SKM-1 (cell line): ENCODE data around the gene CREB5.

Source experiments
- DNase-seq: peaks from one replicate; lab custom pipeline; 2025; ENCODE audit not compliant: unreplicated experiment; lab: John Stamatoyannopoulos, UW

The CREB5 gene

GRCh38 chr7:28731092-28731658 is 318.9 kb downstream of the CREB5 start:
- DNase-seq: no peak

GRCh38 chr7:28732071-28732869 is 320.0 kb downstream of the CREB5 start:
- no peak for DNase-seq

GRCh38 chr7:28733035-28733434 is 320.7 kb downstream of the CREB5 start:
- no peak for DNase-seq

GRCh38 chr7:28738412-28738811 is 326.1 kb downstream of the CREB5 start:
- no peak for DNase-seq

GRCh38 chr7:28739128-28739527 is 326.8 kb downstream of the CREB5 start:
- DNase-seq: no peak

- no peak for DNase-seq
Observed at GRCh38 chr7:28739826-28740225, 327.5 kb downstream of the CREB5 start.

GRCh38 chr7:28744951-28745350 is 332.6 kb downstream of the CREB5 start:
- DNase-seq: no peak

GRCh38 chr7:28745351-28745750 is 333.0 kb downstream of the CREB5 start:
- no peak for DNase-seq

- DNase-seq: no peak
Observed at GRCh38 chr7:28747404-28747803, 335.1 kb downstream of the CREB5 start.

- DNase-seq: no peak
Observed at GRCh38 chr7:28747854-28748253, 335.5 kb downstream of the CREB5 start.

GRCh38 chr7:28748346-28748745 is 336.0 kb downstream of the CREB5 start:
- DNase-seq: no peak

- no peak for DNase-seq
Observed at GRCh38 chr7:28748933-28749584, 336.7 kb downstream of the CREB5 start.

- no peak for DNase-seq
Observed at GRCh38 chr7:28749638-28750037, 337.3 kb downstream of the CREB5 start.

GRCh38 chr7:28750981-28751380 is 338.7 kb downstream of the CREB5 start:
- DNase-seq: no peak

- no peak for DNase-seq
Observed at GRCh38 chr7:28753613-28754012, 341.3 kb downstream of the CREB5 start.

- no peak for DNase-seq
Observed at GRCh38 chr7:28754027-28754426, 341.7 kb downstream of the CREB5 start.

GRCh38 chr7:28754447-28754846 is 342.1 kb downstream of the CREB5 start:
- no peak for DNase-seq

GRCh38 chr7:28755255-28755654 is 342.9 kb downstream of the CREB5 start:
- no peak for DNase-seq

- DNase-seq: no peak
Observed at GRCh38 chr7:28758186-28758585, 345.9 kb downstream of the CREB5 start.

- no peak for DNase-seq
Observed at GRCh38 chr7:28759475-28759971, 347.2 kb downstream of the CREB5 start.

- no peak for DNase-seq
Observed at GRCh38 chr7:28761505-28761904, 349.2 kb downstream of the CREB5 start.

GRCh38 chr7:28762651-28763050 is 350.3 kb downstream of the CREB5 start:
- DNase-seq: no peak
